Measurements from ENCODE around the gene NEFH.

NEFH gene

GRCh38 chr22:29503811-29504372 is 23.9 kb downstream of the NEFH start:
- DNase-seq = no peak

GRCh38 chr22:29509298-29509697 is 29.3 kb downstream of the NEFH start:
- DNase-seq = no peak

- DNase-seq = no peak
Measured at GRCh38 chr22:29509815-29510214, 29.8 kb downstream of the NEFH start.

GRCh38 chr22:29510542-29510941 is 30.5 kb downstream of the NEFH start:
- no peak for DNase-seq

- no peak for DNase-seq
Measured at GRCh38 chr22:29511126-29511862, 31.3 kb downstream of the NEFH start.

GRCh38 chr22:29512031-29512430 is 32.0 kb downstream of the NEFH start:
- DNase-seq = no peak

- no peak for DNase-seq
Measured at GRCh38 chr22:29517215-29517908, 37.3 kb downstream of the NEFH start.

- DNase-seq = no peak
Measured at GRCh38 chr22:29518427-29518826, 38.4 kb downstream of the NEFH start.

- DNase-seq = no peak
Measured at GRCh38 chr22:29519996-29520395, 40.0 kb downstream of the NEFH start.

GRCh38 chr22:29520851-29521250 is 40.8 kb downstream of the NEFH start:
- no peak for DNase-seq

- no peak for DNase-seq
Measured at GRCh38 chr22:29521526-29521925, 41.5 kb downstream of the NEFH start.

GRCh38 chr22:29523761-29524160 is 43.7 kb downstream of the NEFH start:
- DNase-seq = no peak

GRCh38 chr22:29524442-29525191 is 44.6 kb downstream of the NEFH start:
- DNase-seq = no peak

GRCh38 chr22:29528144-29528543 is 48.1 kb downstream of the NEFH start:
- no peak for DNase-seq

- DNase-seq = no peak
Measured at GRCh38 chr22:29530716-29531115, 50.7 kb downstream of the NEFH start.

GRCh38 chr22:29531419-29531818 is 51.4 kb downstream of the NEFH start:
- no peak for DNase-seq

- no peak for DNase-seq
Measured at GRCh38 chr22:29536411-29536810, 56.4 kb downstream of the NEFH start.

GRCh38 chr22:29539105-29539504 is 59.1 kb downstream of the NEFH start:
- DNase-seq = no peak
